ENCODE measurements around the gene XYLT1. TPM values are rescaled to one million over a fixed set of nuclear protein-coding genes. Genes with fewer than 3 reads are reported as not detected.
"Not testable (repeated sequence)": the region's sequence is repeated elsewhere in the genome, so short reads cannot be mapped to it uniquely, and the experiment has no call there.

The XYLT1 gene
- polyA plus RNA-seq, 3 donors from 2014 or later = 0.79 to 6.2 (median 3.3) TPM

DNA sequence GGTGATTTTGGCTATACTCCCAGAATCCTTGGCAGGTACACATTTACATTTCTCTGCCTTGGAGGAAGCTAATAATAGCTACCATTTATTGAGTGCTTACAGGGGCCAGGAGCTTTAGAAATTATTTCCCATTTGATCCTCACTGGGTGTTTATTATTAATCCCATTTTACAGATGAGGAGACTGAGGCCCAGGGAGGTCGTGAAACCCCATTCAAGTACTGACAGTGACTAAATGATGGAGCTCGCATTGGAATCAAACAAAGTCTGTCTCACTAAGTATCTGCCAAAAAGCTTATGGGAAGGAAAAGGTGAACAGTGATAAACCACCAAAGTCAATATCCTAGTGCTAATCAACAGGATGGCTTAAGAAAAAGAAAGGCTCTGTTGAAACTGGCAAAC, 33.3 kb upstream of the XYLT1 start:
- Mint-ChIP-seq H3K9me3 (peaks cover 0 to 1% (median 0%) of the 10 kb centered on the region in 6 donors), H3K4me1 (no peaks in the 10 kb centered on the region), H3K27ac (no peak overlapping the region), H3K36me3 (peaks cover 0 to 5% (median 0%) of the 10 kb centered on the region in 3 donors), H3K4me3 (no peak overlapping the region), H3K27me3 (ENCODE audit: low read depth in 3 of 3) (peaks cover 2 to 7% (median 5%) of the 10 kb centered on the region in 3 donors)
- no peak for DNase-seq

DNA sequence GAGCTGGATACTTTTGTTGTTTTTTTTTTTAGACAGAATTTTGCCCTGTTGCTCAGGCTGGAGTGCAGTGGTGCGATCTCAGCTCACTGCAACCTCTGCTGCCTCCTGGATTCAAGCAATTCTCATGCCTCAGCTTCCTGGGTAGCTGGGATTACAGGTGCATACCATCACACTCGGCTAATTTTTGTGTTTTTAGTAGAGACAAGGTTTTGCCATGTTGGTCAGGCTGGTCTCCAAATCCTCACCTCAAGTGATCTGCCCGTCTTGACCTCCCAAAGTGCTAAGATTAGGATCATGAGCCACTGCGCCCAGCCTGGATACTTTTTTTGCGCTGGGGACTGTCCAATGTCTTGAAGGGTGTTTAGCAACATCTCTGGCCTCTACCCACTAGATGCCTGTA, 32.6 kb upstream of the XYLT1 start:
- no peak for DNase-seq
- Mint-ChIP-seq H3K4me3 (no peak overlapping the region), H3K4me1 (no peaks in the 10 kb centered on the region), H3K27ac (no peak overlapping the region), H3K9me3 (no peaks in the 10 kb centered on the region), H3K27me3 (ENCODE audit: low read depth in 3 of 3) (peaks cover under 1 to 5% (median 2%) of the 10 kb centered on the region in 3 donors), H3K36me3 (peaks cover 0 to 5% (median 0%) of the 10 kb centered on the region in 3 donors)

DNA sequence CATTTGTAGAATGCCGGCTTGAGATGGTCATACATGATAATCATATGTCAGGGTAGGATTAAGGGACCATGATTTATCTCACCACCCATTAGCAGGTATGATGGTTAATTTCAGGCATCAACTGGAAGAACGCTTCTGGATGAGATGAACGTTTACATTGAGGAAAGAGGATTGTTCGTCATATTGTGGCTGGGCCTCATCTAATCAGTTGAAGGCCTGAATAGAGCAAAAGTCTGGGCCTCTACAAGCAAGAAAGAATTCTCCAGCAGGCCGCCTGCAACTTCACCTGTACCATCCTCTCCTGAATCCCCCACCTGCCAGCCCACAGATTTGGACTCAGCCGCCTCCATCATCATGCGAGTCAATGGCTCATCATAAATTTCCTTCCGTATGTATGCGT, 30.6 kb upstream of the XYLT1 start:
- Mint-ChIP-seq H3K4me3 (no peak overlapping the region), H3K27ac (no peak overlapping the region), H3K9me3 (no peaks in the 10 kb centered on the region), H3K27me3 (ENCODE audit: low read depth in 3 of 3) (peaks cover 0 to 5% (median 2%) of the 10 kb centered on the region in 3 donors), H3K4me1 (no peaks in the 10 kb centered on the region), H3K36me3 (peaks cover 0 to 5% (median 0%) of the 10 kb centered on the region in 3 donors)
- DNase-seq = no peak

DNA sequence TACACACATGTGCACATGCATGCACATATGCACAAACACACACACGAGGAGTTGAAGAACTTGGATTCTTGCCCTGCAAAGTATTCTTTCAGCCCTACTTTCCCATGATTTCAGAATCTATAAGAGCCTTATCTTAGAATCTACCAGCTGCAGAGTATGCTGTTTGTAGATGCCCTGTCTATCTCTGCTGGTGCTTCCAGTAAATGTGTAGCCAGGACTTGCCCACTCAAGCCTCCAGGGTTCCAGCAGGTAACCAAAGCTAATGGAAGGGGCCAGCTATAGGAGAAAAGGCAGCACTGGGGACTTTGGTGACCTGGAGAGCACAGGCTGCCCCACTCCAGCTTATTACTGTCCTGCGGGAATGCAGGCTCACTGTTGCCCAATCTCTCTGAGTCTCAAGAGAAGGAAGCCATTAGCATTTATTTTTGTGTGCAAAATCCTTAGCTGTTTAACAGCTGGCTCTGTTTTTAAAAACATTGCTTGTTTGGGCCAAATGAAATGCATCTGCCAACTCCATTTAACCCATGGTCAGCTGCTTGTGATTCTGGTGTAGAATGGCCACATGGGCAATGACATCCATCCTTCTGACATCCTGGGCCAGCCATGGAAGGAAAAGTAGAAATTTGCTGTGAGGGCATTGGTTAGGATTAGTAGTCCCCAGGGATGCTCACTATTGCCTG, 28.6 kb upstream of the XYLT1 start:
- Mint-ChIP-seq H3K27me3 (ENCODE audit: low read depth in 3 of 3) (peaks cover 0 to 7% (median 4%) of the 10 kb centered on the region in 3 donors), H3K4me3 (no peak overlapping the region), H3K9me3 (no peaks in the 10 kb centered on the region), H3K36me3 (peaks cover 0 to 5% (median 2%) of the 10 kb centered on the region in 3 donors), H3K4me1 (no peaks in the 10 kb centered on the region), H3K27ac (no peak overlapping the region)
- no peak for DNase-seq

DNA sequence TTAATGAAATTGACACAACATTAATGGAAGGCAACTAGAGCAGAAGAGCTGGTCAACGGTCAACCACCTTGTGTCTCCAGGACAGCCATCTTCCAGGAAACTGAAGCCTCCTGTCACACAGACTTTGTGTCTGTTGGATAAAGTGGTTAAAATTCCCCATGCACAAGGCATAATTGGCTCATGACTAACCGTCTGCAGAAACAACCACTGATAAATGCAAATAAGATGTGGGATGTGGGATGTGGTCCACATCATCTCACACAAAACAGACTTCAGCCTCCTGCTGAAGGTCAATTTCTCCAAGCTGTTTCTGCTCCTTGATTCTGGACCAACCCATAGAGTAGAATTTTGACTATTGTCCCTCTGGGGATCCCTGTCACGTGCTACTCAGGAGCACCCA, 26.9 kb upstream of the XYLT1 start:
- H3K27me3 Mint-ChIP-seq (ENCODE audit: low read depth in 3 of 3) = peaks cover 0 to 4% (median 2%) of the 10 kb centered on the region in 3 donors
- H3K4me1 Mint-ChIP-seq = no peaks in the 10 kb centered on the region
- peaks cover 0 to 2% (median 0%) of the 10 kb centered on the region in 3 donors for H3K36me3 Mint-ChIP-seq
- H3K27ac Mint-ChIP-seq = no peak overlapping the region
- DNase-seq = no peak
- no peaks in the 10 kb centered on the region for H3K9me3 Mint-ChIP-seq
- H3K4me3 Mint-ChIP-seq = no peak overlapping the region

DNA sequence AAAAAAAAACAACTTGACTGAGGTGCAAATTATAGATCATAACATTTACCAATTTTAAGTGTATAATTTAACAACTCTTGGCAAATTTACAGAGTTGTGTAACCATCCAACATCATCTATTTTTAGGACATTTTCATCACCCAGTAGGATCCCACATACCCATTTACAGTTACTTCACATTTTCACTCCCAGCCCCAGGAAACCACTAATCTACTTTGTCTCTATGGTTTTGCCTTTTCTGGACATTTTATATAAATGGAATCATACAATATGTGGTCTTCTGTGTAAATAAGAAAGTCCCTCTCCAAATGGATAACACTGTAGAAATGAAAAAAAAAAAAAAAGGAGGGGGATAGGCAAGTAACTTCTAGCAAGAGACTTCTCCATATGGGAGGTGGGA, 26.1 kb upstream of the XYLT1 start:
- Mint-ChIP-seq H3K27me3 (ENCODE audit: low read depth in 3 of 3) (peaks cover 0 to 4% (median 2%) of the 10 kb centered on the region in 3 donors), H3K27ac (no peak overlapping the region), H3K9me3 (no peaks in the 10 kb centered on the region), H3K36me3 (peaks cover 0 to 2% (median 0%) of the 10 kb centered on the region in 3 donors), H3K4me1 (no peaks in the 10 kb centered on the region), H3K4me3 (no peak overlapping the region)
- DNase-seq = no peak

DNA sequence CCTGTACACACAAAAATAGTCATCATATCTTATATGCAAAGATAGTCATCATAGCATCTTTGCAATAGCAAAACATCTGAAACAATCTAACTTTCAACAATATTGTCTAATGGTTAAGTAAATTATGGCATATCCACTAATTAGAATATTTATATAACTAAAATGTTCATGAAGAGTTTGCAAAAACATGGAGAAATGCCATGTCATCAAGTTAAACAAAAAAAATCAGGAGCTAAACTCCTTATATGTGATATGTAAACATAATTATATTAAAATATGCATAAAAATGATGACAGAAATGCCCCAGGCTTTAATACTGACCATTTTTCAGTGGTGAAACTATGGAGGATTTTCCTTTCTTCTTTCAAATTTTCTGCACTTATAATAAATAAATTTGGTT, 22.3 kb upstream of the XYLT1 start:
- Mint-ChIP-seq H3K27ac (no peak overlapping the region), H3K4me1 (no peaks in the 10 kb centered on the region), H3K9me3 (no peaks in the 10 kb centered on the region), H3K27me3 (ENCODE audit: low read depth in 3 of 3) (peaks cover 3 to 5% (median 4%) of the 10 kb centered on the region in 3 donors), H3K4me3 (no peak overlapping the region), H3K36me3 (peaks cover 0 to 2% (median 0%) of the 10 kb centered on the region in 3 donors)
- no peak for DNase-seq

DNA sequence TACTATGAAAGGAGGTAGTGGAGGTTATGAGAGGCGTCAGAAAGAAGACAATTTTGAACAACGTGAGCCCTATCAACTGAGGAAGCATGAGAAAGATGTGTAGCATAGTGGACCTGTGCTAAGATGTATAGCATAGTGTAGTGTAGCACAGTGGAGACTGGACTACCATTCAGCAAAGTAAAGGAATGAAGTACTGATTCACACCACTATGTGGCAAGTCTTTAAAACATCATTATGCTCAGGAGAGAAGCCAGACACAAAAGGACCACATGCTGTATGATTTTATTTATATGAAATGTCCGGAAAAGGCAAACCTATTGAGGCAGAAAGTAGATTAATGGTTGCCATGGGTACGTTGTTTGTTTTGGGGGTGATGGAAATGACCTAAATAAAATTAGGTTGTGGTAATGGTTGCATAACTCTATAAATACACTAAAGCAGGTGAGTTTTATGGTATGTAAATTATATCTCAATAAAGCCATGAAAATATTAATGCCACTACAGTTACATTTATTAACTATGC, 20.4 kb upstream of the XYLT1 start:
- Mint-ChIP-seq H3K4me1 (no peaks in the 10 kb centered on the region), H3K4me3 (no peak overlapping the region), H3K9me3 (no peaks in the 10 kb centered on the region), H3K36me3 (peaks cover 0 to 2% (median 0%) of the 10 kb centered on the region in 3 donors), H3K27ac (no peak overlapping the region), H3K27me3 (ENCODE audit: low read depth in 3 of 3) (peaks cover 3 to 5% (median 4%) of the 10 kb centered on the region in 3 donors)
- DNase-seq = no peak

DNA sequence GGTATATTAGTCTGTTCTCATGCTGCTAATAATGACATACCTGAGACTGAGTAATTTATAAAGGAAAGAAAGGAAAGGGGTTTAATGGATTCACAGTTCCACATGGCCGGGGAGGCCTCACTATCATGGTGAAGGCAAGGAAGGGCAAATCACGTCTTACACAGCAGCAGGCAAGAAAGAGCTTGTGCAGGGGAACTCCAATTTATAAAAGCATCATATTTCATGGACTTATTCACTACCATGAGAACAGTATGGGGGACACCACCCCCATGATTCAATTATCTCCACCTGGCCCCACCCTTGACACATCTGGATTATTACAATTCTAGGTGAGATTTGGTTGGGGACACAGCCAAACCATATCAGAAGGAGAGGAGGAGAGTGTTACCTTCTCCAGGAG, 17.7 kb upstream of the XYLT1 start:
- H3K4me3 Mint-ChIP-seq = no peak overlapping the region
- H3K27me3 Mint-ChIP-seq (ENCODE audit: low read depth in 3 of 3) = peaks cover 2 to 11% (median 3%) of the 10 kb centered on the region in 3 donors
- no peaks in the 10 kb centered on the region for H3K4me1 Mint-ChIP-seq
- DNase-seq = no peak
- H3K27ac Mint-ChIP-seq = no peak overlapping the region
- H3K9me3 Mint-ChIP-seq = no peaks in the 10 kb centered on the region
- no peaks in the 10 kb centered on the region for H3K36me3 Mint-ChIP-seq

DNA sequence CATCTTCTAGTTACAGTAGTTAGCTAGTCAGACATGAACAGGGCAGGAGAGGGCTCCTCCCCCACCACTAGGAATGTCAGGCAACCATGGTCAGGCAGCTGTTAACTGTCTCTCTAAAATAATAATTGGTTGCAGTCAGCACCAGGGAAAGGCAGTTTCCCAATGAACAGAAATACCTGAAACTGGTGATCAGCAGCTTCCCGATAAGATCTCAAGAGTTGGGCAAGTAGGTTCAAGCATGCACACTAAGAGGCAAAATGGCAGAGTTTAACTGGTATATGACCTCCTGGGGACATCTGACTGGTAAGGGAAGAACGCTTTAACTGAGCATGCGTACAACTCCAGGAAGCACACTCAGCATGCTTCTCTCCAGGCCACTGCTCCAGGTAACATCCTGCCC, 12.6 kb upstream of the XYLT1 start:
- Mint-ChIP-seq H3K4me1 (no peaks in the 10 kb centered on the region), H3K27me3 (ENCODE audit: low read depth in 3 of 3) (peaks cover 0 to 10% (median 2%) of the 10 kb centered on the region in 3 donors)

DNA sequence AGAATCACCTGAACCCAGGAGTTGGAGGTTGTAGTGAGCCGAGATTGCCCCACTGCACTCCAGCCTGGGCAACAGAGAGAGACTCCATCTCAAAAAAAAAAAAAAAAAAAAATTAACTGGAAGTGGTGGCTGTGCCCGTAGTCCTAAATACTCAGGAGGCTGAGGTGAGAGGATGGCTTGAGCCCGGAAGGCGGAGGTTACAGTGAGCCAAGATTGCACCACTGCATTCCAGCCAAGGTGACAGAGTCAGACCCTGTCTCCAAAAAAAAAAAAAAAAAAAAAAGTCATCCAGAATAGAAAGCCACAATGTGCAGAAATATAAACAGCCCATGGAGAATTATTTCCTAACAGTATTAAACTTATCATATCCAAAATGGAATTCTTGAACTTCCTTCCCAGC, 11.6 kb upstream of the XYLT1 start:
- not testable (repeated sequence) for H3K4me1 Mint-ChIP-seq

More for the DNA sequence above, 12.6 kb upstream of the XYLT1 start:
- Mint-ChIP-seq H3K4me3 (no peak overlapping the region), H3K36me3 (peaks cover 0 to 5% (median 0%) of the 10 kb centered on the region in 3 donors), H3K9me3 (no peaks in the 10 kb centered on the region), H3K27ac (peak overlapping the region in 1 of 6 donors; percentile 47)
- DNase-seq = no peak

DNA sequence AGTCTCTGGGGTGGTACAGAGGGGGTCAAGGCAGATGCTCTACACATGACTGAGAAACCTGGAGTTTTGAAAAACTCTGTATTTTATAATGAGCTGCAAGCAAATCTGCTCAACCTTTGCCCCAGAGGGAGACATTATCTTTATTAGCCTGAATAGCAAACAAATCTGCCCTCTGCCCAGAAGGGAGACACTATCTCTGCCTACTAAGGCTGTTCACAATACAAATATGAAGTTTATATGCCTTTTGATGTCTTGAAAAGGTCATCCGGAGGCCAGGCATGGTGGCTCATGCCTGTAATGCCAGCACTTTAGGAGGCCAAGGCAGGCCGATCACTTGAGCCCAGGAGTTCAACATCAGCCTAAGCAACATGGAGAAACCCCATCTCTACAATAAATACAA, 11.0 kb upstream of the XYLT1 start:
- H3K9me3 Mint-ChIP-seq = peaks cover 0 to 2% (median 0%) of the 10 kb centered on the region in 6 donors
- peaks cover 0 to 13% (median 2%) of the 10 kb centered on the region in 3 donors for H3K27me3 Mint-ChIP-seq (ENCODE audit: low read depth in 3 of 3)
- H3K4me3 Mint-ChIP-seq = no peak overlapping the region
- no peak for DNase-seq
- peaks cover 4% of the 10 kb centered on the region in 2 donors for H3K4me1 Mint-ChIP-seq
- peaks cover 0 to 5% (median 0%) of the 10 kb centered on the region in 3 donors for H3K36me3 Mint-ChIP-seq
- H3K27ac Mint-ChIP-seq = no peak overlapping the region

More for the DNA sequence above, 11.6 kb upstream of the XYLT1 start:
- not testable (repeated sequence) for H3K36me3 Mint-ChIP-seq; H3K27ac Mint-ChIP-seq; H3K4me3 Mint-ChIP-seq; DNase-seq; H3K9me3 Mint-ChIP-seq; H3K27me3 Mint-ChIP-seq (ENCODE audit: low read depth in 3 of 3)

DNA sequence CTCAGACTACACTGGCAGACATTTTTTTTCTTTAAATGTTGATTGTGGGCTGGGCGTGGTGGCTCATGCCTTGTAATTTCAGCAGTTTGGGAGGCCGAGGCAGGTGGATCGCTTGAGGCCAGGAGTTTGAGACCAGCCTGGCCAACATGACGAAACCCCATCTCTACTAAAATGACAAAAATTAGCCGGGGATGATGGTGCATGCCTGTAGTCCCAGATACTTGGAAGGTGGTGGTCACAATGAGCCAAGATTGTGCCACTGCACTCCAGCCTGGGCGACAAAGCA, 6.4 kb upstream of the XYLT1 start:
- not testable (repeated sequence) for H3K9me3 Mint-ChIP-seq; H3K4me3 Mint-ChIP-seq; DNase-seq; H3K36me3 Mint-ChIP-seq; H3K27me3 Mint-ChIP-seq (ENCODE audit: low read depth in 3 of 3); H3K27ac Mint-ChIP-seq
- H3K4me1 Mint-ChIP-seq = peaks cover 33 to 41% of the 10 kb centered on the region in 2 donors

DNA sequence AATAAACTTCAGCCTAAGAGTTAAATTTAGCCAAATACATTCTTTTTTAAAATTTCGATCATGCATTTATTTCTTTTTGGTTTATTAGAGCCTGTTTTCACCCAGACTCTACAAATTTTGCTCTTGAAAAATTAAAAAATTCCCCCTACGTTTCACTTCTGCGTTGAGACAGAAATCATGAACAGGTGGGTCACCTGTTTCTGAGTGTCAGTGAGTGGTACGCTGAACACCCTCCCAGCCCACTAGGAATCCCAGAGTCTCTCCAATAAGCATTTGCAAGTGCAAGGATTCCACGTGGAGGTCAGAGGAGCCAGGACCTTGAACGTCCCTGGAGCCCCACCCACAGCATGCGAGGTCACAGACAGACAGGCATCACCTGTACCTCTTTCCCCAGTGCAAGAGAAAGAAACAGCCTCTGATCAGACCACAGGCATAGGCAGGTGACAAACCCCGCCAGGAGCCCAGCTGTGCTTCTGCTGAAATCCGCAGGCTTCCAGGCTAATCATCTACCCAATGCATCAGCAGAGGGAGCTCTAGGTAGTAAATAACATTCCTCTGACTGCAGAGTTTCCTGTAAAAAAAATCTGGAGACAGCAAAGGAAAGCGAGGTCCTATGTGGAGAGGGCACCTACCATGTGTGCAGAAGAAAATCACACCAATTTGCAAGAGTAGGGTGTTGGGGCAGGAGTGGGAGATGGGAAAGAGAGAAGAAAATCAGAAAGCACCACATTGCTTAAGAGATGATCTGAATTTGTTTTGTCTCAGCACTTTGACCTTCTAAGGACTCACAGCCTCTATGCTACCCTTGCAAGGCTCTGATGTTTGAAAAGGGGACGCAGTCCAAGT, 5.9 kb upstream of the XYLT1 start:
- H3K27ac Mint-ChIP-seq = no peak overlapping the region
- H3K9me3 Mint-ChIP-seq = peaks cover 0 to 2% (median 0%) of the 10 kb centered on the region in 6 donors
- peak; percentile 21 to 30 (median 28) for DNase-seq
- peaks cover 0 to 5% (median 0%) of the 10 kb centered on the region in 3 donors for H3K36me3 Mint-ChIP-seq
- peaks cover 36 to 41% of the 10 kb centered on the region in 2 donors for H3K4me1 Mint-ChIP-seq
- H3K27me3 Mint-ChIP-seq (ENCODE audit: low read depth in 3 of 3) = peaks cover 0 to 11% (median 10%) of the 10 kb centered on the region in 3 donors
- H3K4me3 Mint-ChIP-seq = no peak overlapping the region
